ENCODE measurements around the gene CDYL2.

DNA sequence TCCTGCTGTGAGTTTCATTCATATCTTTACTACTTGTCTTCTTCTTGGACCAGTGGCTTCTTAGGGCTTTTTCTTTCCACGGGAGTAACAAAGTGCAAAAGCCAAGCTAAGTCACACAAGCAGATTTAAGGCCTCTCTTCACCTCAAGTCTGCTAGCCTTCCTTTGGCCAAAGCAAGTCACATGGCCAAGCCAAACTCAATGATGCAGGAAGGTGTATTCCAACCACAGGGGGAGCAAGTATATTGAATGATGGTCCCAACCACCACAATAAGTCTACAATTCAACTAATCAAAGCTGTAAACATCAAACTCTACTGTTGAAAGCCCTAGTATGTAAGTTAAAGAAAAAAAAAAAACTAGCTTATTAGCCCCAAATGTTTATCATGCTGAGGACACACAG is 44.5 kb upstream of the CDYL2 start:
- TF ChIP-seq, protein P1, sequence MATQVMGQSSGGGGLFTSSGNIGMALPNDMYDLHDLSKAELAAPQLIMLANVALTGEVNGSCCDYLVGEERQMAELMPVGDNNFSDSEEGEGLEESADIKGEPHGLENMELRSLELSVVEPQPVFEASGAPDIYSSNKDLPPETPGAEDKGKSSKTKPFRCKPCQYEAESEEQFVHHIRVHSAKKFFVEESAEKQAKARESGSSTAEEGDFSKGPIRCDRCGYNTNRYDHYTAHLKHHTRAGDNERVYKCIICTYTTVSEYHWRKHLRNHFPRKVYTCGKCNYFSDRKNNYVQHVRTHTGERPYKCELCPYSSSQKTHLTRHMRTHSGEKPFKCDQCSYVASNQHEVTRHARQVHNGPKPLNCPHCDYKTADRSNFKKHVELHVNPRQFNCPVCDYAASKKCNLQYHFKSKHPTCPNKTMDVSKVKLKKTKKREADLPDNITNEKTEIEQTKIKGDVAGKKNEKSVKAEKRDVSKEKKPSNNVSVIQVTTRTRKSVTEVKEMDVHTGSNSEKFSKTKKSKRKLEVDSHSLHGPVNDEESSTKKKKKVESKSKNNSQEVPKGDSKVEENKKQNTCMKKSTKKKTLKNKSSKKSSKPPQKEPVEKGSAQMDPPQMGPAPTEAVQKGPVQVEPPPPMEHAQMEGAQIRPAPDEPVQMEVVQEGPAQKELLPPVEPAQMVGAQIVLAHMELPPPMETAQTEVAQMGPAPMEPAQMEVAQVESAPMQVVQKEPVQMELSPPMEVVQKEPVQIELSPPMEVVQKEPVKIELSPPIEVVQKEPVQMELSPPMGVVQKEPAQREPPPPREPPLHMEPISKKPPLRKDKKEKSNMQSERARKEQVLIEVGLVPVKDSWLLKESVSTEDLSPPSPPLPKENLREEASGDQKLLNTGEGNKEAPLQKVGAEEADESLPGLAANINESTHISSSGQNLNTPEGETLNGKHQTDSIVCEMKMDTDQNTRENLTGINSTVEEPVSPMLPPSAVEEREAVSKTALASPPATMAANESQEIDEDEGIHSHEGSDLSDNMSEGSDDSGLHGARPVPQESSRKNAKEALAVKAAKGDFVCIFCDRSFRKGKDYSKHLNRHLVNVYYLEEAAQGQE (IDR thresholded peaks at IDR 0.05) = no peak
- TF ChIP-seq, protein P2, sequence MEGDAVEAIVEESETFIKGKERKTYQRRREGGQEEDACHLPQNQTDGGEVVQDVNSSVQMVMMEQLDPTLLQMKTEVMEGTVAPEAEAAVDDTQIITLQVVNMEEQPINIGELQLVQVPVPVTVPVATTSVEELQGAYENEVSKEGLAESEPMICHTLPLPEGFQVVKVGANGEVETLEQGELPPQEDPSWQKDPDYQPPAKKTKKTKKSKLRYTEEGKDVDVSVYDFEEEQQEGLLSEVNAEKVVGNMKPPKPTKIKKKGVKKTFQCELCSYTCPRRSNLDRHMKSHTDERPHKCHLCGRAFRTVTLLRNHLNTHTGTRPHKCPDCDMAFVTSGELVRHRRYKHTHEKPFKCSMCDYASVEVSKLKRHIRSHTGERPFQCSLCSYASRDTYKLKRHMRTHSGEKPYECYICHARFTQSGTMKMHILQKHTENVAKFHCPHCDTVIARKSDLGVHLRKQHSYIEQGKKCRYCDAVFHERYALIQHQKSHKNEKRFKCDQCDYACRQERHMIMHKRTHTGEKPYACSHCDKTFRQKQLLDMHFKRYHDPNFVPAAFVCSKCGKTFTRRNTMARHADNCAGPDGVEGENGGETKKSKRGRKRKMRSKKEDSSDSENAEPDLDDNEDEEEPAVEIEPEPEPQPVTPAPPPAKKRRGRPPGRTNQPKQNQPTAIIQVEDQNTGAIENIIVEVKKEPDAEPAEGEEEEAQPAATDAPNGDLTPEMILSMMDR (IDR thresholded peaks at IDR 0.05; ENCODE audit: low read depth, low read length, missing input control) = no peak
- TF ChIP-seq TAF1 (conservative IDR thresholded peaks at IDR 0.05) = no peak
- TF ChIP-seq, protein P3, sequence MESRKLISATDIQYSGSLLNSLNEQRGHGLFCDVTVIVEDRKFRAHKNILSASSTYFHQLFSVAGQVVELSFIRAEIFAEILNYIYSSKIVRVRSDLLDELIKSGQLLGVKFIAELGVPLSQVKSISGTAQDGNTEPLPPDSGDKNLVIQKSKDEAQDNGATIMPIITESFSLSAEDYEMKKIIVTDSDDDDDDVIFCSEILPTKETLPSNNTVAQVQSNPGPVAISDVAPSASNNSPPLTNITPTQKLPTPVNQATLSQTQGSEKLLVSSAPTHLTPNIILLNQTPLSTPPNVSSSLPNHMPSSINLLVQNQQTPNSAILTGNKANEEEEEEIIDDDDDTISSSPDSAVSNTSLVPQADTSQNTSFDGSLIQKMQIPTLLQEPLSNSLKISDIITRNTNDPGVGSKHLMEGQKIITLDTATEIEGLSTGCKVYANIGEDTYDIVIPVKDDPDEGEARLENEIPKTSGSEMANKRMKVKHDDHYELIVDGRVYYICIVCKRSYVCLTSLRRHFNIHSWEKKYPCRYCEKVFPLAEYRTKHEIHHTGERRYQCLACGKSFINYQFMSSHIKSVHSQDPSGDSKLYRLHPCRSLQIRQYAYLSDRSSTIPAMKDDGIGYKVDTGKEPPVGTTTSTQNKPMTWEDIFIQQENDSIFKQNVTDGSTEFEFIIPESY (IDR thresholded peaks at IDR 0.05) = no peak
- no peak for TF ChIP-seq JUND (IDR thresholded peaks at IDR 0.05)
- no peak for TF ChIP-seq EGR1 (IDR thresholded peaks at IDR 0.05; ENCODE audit: low read depth in 2 of 2)
- no peak for TF ChIP-seq GABPA (IDR thresholded peaks at IDR 0.05 in 1 of 2, conservative IDR thresholded peaks at IDR 0.05 in 1 of 2)

All from liver (tissue), 3 donors.